GM19467 (cell line): ENCODE measurements around the gene RAB35.

Experiments
- ATAC-seq: cut with Tn5 transposase; IDR thresholded peaks from one replicate; pipeline ENCODE4 v1.9.1; 2021; ENCODE audit warnings: mild to moderate bottlenecking, moderate library complexity; ENCODE audit not compliant: unreplicated experiment

Gene RAB35

DNA sequence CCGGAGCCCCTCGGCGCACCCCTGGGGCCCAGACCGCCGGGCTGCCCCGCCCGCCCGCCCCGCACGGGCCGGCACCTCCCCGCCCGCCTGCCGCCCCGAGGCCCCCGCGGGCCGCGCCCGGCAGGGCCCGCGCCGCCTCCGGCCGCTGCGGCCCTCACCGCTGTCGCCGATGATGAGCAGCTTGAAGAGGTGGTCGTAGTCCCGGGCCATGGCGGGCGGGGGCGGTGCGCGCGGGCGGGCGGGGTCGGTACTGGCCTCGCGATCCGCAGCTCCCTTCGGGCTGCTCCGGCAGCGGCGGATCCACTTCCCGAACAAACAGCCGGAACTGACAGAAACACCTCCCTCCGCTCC is at the start of gene RAB35:
TSS of gene RAB35 (minus strand) at position 313 of the 351 bp plus-strand sequence. CDS start at position 210, 103 bp downstream.
- no peak for ATAC-seq

DNA sequence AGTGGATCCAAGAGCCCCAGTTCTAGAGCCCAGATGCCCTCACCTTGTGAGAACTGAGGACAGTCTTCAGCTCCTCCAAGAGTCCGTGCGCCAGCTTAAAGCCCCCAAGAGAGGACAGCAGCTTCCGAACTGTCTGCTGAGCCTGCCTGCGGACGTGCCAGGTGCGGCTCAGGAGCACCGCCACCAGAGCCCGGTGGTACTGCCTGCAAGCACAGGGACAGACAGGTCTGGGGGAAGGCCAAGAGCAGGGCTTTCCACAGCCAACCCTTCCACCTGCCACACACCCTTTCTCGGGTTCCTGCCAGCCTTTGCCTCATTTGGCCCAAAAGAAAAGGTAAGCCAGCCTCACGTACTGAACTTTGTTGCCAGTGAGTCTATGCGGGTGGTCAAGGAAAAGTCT is 47.7 kb upstream of the RAB35 start:
- ATAC-seq = no peak

DNA sequence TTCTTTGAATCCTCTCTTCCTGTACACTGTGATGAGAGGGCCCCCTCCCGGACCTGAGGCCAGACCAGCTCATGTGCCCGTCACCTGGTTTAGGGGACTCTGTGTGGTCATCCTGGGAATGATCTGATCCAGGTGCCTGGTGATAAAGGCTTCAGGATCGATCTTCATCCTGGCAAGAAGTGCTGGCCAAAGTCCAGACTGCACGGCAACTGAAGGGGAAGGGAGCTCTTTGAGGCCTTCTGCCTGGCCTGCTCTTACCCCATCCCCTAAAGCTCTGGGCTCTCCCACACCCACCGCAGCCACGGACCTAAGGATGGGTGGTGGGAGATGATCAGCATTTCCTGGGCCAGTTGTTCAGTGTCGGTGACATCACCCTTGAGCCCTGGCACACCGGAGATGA is 46.2 kb upstream of the RAB35 start:
- ATAC-seq = no peak

DNA sequence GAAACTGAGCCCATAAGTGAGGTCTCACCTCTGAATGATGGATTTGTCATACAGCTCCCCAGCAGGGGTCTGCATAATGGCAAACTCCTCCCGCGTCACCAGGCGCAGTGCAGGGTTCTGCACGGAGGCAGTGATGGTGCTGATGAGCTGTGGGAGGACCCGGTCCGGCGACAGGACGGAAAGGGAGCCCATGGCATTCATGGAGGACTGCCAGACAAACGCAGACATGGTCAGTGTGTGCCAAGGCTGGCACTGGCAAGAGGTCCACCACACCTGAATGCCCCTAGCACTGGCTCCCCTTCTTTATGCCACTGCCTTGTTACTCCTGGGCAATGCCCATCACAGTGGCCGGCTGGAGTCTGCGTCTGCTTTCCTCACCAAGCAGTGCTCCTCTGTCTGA is 45.3 kb upstream of the RAB35 start:
- ATAC-seq = no peak

DNA sequence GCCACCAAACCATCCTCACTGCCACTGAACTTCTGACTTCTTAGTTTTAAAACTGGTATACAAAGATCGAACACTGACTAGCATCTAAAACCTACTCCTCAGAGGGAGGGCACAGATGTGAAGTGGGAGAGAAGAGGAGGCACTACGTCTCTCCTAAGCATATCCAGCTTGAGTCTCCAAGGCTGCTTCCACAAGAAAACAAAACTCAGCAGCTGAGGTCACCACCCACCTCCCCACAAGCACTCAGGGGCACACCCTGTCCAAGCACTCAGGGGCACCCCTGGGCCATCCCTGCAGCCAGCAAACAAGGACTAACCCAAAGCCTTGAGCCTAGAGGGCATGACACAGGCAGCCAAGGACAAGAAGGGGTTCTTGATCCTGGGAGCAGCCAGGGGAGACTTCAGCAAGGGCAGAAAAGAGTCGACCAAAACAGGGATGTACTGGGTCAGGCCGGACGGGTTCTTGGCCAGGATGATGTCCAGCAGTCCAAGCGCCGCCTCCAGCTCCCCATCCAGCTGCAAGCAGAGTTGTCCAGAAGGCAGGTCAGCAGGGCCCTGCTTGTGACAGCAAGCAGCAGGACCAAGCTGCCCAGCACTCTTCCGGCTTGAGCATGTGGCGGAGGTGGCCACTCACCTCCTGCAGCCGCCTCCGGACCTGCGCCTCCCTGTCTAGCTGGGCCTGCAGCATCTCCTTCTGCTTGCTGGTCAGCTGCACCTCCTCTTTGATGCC is 43.1 kb upstream of the RAB35 start:
- ATAC-seq = no peak

DNA sequence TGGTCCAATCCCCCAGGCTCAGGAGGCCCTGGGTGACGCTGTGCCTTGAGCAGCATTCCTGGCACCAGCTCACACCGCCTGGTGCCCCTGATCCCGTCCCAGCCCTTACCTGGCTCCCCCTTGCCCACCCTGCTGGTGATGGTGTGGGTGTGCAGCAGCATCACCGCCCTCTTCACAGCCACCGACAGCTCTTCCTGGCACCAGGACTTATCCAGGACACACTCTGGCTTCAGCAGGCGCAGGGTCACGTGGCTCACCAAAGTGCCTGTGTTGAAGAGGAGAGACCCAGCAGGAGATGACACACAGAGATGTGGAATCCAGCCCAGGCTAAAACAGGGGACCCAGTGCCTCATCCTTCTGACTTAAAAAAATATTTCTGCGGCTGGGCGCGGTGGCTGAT is 41.8 kb upstream of the RAB35 start:
- no peak for ATAC-seq

DNA sequence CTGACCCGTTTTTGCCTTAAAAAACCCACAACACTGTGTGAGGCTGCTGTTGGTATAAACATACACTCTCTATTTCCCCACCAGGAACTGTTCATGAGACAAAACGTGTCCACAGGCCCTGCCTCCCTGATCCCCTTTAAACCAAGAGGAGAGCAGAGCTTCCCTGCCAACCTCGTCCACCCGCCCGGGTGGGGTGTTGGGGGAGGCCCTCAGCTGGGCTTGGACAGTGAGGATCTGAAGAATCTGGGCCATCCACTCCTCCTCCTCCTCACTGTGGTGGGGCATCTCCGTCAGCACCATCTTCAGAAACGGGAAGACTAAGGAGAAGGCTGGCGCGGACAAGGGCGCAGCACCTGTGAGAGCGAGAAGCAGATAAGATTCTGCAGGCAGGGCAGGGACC is 41.1 kb upstream of the RAB35 start:
- ATAC-seq = no peak

DNA sequence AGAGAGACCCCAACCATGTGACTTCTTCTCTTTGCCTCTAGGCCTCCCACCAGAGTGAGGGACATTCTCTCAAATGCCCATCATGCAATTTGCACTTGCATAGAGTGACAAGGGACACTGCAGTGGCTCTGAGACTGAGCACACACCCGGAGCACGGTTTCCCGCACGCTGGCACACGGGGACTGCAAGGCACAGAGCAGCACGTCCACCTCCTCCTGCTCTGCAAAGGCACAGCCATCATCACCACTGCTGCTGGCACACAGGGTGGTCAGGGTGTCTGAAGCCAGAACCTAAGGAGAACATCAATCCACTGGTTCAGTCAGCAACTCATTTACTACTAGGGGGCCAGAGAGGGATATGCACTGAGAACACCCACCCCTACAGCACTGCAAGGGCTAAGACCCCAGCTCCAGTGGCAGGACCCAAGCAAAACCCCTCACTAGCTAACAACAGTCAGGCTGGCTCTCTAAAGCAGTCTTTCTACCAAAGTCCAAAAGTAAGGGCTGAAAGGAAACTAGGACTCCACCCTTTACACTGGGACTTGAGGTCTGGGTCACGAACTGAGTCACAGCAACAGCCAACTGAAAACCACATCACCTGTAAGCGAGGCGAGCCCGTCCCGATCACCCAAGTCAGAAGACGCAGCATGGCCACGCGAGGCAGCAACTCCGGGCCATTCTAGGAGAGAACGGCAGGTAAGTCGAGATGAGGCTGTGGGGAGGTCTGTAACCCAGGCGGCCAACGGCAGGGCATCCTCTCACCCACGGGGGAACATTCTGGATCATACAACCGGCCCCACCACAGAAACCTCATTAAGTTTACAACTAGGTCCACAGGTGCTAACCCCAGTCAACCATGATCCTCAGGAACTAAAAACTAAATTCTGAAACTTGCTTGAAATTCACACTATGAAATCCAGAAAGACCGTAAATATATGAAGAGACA is 40.0 kb upstream of the RAB35 start:
- no peak for ATAC-seq

DNA sequence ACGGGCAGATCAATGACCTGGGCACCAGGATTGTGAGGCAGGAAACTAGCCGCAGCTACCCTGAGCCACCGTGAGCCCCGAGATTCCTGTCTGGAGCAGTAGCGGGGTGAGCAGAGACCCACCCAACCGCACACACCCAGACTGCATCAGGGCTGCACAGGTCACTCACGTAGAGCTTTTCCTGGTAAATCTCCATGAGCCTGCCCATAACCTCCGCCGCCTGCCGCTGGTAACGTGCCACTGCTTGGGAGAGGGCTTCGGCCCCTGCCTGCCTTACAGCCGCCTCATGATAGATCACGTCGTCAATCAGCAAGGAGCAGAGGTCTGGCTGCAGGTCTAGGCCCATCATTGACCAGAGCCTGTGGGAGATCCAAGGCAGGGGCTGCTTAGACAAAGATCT is 38.5 kb upstream of the RAB35 start:
- no peak for ATAC-seq

DNA sequence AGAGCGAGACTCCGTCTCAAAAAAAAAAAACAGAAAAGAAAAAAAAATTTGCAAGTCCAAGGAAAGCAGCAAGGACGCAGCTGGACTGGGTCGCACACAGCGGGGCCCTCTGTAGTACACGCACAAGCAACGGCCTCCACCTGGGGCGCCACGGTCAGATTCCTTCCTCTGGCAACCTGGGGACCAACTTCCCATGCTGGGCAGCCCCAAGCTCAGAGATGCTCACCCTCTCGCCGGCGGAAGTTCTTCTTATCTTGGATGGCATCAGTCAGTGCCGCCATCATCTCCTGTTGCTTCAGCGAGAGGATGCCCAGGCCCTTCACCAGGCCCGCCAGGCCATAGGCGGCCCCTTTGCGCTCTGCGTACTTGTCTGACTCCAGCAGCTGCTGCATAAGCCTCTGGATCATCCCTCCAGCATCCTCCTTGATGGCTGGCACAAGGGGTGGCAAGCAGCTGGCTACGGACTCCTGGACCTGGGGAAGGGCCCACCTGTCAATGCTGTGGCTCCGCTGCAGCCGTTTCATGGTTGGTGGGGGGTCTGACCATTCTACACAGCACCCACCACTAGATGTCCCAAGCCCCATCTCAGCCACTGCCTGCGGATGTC is 34.5 kb upstream of the RAB35 start:
- ATAC-seq = no peak

DNA sequence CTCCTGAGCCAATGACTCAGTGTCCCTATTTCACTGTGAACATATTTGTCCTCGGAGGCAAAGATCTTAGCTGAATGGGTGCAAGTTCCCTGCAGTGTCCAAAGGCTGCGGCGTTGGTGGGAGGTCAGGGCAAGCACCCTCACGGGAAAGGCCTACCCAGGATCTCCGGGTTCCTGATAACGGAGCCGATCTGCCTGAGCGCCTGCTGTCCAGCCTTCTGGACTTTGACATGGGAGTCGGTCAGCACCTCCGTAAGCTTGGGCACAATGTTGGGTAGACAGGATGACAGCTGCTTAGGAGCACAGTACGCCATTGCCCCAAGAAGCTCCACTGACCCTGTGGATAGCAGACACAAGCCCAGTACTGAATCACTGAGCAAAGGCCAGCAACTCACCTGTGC is 31.5 kb upstream of the RAB35 start:
- no peak for ATAC-seq

DNA sequence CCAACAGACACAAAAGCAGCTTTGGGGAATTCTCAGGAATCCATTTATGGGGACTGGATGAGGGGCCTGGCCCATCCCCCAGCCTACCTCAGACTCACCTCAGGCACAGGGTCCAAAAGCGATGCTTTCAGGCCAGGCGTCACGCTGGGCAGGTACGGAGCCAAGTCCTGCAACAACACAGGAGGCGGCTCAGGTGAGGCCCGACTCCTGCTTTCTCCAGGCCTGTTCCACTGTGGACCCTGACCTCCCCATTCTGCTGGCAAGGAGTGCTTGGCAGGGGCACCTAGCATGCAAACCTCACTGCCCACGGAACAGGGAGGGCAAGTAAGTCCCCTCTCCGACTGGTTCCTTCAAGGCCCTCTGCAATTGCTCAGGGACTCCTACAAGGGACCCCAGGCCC is 28.6 kb upstream of the RAB35 start:
- no peak for ATAC-seq

DNA sequence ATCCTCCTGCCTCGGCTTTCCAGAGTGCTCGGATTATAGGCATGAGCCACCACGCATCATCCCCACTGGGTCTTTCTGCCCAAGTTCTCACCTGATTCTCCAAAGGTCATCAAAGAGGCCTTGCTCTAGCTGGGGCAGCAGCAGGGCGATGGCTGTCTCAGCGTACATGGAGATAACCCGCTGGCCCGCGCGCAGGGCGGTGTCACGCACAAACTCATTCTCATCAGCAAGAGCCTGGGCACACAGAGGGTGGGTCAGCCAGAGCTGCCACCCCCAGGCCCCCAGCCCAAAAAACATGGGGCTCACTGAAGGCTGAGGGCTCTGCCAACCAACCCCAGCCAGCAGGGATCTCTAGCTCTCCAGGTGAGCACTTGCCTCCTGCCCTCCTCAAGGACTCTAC is 27.7 kb upstream of the RAB35 start:
- ATAC-seq = no peak

DNA sequence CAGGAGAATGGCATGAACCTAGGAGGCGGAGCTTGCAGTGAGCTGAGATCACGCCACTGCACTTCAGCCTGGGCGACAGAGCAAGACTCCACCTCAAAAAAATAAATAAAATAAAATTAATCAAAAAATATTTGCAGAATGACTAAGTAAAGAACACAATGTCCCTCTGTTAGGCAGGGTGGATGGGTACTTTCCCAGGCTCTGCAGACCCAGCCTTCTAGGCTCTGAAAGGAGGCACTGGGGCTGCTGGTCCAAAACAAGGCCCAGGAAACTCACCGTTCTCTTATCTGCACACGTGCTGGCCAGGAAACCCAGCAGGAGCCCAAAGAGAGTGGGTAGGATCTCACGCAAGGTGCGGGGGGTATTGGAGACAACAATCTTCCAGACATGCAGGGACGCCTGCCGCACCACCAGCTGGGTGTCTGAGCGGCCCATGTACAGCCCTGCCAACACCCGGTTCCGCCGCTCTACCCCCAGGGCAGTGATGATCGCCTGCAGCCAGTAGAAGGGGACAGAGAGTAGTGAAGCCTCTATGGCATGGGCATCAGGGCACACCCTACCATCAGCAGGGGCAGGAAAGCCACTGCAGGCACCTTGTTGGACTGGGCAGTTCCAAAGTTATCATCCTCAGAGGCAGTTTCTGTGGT is 25.8 kb upstream of the RAB35 start:
- no peak for ATAC-seq

DNA sequence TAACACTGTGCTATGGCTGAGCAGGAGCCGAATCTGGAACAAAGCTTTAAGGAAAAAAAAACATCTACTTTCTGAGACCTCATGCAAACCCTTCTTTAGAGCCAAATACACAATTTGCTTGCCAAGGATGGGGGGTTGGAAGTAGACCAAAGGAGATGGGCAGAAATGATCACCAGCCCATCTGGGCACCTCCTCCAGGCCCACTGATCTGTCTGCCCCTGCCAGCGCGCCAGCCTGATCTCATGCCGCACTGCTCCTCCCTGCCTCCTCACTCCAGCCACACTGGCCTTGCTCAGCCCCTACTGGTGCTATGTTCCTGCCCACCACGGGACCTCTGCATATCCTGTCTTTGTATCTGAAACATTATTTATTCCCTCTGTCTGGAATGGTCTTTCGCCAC is 24.8 kb upstream of the RAB35 start:
- no peak for ATAC-seq

DNA sequence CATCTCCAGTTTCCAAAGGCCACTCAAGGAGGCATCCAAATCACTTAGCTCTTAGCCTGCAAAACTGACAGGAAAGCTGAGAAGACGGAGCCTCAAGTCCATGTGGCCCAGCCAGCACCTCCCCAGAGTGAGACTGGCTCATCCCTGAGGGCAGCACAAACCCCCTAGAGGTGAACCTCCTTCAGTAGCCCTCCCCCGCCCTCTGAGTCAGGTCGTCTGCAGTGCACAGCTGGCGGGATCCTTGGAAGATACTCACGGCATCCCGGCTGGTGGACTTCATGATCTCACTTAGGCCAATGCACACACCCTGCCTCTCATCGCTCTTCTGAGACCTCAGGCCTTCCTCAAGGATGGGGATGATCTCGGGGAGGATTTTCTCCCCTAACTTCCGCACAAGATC is 24.1 kb upstream of the RAB35 start:
- no peak for ATAC-seq

DNA sequence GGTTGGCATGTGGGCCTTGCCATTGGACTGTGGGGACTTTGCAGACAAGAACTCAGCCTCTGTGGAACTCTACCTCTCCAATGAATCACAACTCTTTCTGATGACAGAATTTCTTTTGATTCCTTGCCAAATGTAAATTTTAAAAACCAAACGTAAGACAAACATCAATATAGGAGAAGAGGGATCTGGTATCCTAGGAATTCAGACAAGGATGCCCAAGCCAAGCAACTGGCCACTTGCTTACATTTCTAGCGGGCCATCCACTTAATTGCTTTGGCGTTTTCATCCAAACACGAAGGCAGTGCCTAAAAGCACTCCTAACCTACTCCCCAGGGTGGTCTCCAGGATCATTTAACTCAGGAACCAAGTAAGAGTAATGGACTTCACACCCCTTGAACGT is 23.4 kb upstream of the RAB35 start:
- no peak for ATAC-seq

DNA sequence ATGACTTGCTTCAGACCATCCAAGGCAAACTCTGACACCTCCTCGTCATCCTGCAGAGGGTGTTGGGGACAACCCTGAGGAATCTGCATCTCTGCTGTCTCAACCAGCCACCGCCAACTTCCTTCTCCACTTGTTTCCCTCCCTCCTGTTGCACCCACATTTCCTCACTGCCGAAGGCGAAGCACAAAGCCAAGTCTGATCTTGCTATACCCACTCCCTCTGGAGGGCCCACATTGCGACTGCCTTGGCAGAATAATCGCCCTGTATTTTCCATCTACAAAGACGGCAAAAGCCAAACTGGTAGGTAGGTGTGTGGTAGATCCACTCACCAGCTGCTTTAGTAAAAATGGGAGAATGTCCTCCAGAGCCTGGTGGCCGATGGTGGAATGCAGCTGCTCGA is 21.8 kb upstream of the RAB35 start:
- no peak for ATAC-seq

DNA sequence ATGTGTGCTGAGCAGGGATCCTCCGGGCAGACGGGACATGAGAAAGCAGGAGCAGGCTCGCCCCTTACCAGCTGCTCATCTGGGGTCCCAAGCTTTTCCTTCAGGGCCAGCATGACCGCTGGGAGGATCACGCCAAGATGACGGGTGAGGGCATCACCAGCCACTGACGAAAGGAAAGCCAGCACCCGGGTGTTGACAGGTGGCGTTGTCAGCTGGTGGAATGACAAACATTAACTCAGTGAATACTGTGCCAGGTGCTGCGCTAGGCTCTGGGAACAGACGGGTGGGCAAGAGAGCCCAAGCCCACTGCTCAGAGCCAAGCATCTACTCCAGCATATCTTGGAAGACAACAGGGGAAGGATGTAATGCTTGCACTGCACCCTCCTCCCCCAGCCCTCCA is 21.3 kb upstream of the RAB35 start:
- ATAC-seq = no peak

DNA sequence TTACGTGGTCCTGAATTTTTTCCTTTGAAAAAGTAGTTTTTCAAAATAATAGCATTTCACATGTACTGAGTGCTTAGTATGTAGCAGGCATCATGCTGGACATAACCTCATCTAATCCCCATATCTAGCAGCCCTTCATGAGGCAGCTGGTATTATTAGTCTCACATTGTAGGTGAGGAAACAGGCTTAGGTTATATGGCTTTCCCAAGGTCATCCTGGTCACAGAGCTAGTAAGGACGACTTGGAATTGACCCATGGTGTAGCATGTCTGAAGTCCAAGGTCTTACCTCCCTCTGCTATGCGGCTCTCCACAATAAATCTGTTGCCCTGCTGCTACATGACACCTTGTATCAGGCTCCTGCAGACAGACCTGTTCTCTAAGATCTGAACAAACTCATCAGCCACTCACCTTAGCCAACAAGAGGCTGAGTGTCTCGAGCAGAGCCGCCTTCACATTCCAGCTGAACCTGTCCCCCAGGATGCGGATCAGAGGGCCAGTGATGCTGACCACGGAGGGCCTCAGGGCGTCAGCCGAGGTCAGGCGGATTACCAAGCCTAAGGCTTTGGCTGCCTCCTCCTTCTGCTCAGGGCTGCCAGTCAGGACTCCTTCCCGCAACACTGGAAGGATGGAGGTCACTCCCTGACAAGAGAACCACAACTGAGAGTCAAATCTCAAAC is 19.7 kb upstream of the RAB35 start:
- no peak for ATAC-seq
